ENCODE measurements around the gene MPIG6B.

- no peak for TF ChIP-seq CTCF (IDR thresholded peaks at IDR 0.05; ENCODE audit: insufficient read depth, low read length)
- TF ChIP-seq POLR2AphosphoS5 (IDR thresholded peaks at IDR 0.05; ENCODE audit: low read depth): no peak
Observed at GRCh38 chr6:31733734-31734133, 10.6 kb downstream of the MPIG6B start.

Data from HL-60 (cell line).